ENCODE results near the gene TNFRSF21.
A peak's percentile ranks its signal among the peaks of the same experiment; 100 is the strongest.

TNFRSF21 gene

GRCh38 chr6:47310131-47310480, 401 bp upstream of the TNFRSF21 start:
- no peak overlapping the region for H3K4me3 ChIP-seq (ENCODE audit: control insufficient read depth, low read depth, low read length)
- no peak for DNase-seq (ENCODE audit: low read depth)
- TF ChIP-seq CTCF (IDR thresholded peaks at IDR 0.05; ENCODE audit: control insufficient read depth, insufficient read depth, low read depth, low read length, missing control alignments), result no peak

- DNase-seq (ENCODE audit: low read depth), result no peak
- no peak for TF ChIP-seq CTCF (IDR thresholded peaks at IDR 0.05; ENCODE audit: control insufficient read depth, insufficient read depth, low read depth, low read length, missing control alignments)
- peak overlapping the region; percentile 71 for H3K4me3 ChIP-seq (ENCODE audit: control insufficient read depth, low read depth, low read length)
Observed at GRCh38 chr6:47308552-47309290, 984 bp downstream of the TNFRSF21 start.

- peak overlapping the region; percentile 71 for H3K4me3 ChIP-seq (ENCODE audit: control insufficient read depth, low read depth, low read length)
- no peak for DNase-seq (ENCODE audit: low read depth)
- TF ChIP-seq CTCF (IDR thresholded peaks at IDR 0.05; ENCODE audit: control insufficient read depth, insufficient read depth, low read depth, low read length, missing control alignments), result no peak
Observed at GRCh38 chr6:47308198-47308517, 1.5 kb downstream of the TNFRSF21 start.

GRCh38 chr6:47307362-47308197, 2.1 kb downstream of the TNFRSF21 start:
- TF ChIP-seq CTCF (IDR thresholded peaks at IDR 0.05; ENCODE audit: control insufficient read depth, insufficient read depth, low read depth, low read length, missing control alignments), result no peak
- H3K4me3 ChIP-seq (ENCODE audit: control insufficient read depth, low read depth, low read length), result peak overlapping the region; percentile 71
- DNase-seq (ENCODE audit: low read depth), result no peak

- TF ChIP-seq CTCF (IDR thresholded peaks at IDR 0.05; ENCODE audit: control insufficient read depth, insufficient read depth, low read depth, low read length, missing control alignments), result no peak
- no peak overlapping the region for H3K4me3 ChIP-seq (ENCODE audit: control insufficient read depth, low read depth, low read length)
- no peak for DNase-seq (ENCODE audit: low read depth)
Observed at GRCh38 chr6:47306887-47307286, 2.8 kb downstream of the TNFRSF21 start.

- no peak for DNase-seq (ENCODE audit: low read depth)
- no peak overlapping the region for H3K4me3 ChIP-seq (ENCODE audit: control insufficient read depth, low read depth, low read length)
- TF ChIP-seq CTCF (IDR thresholded peaks at IDR 0.05; ENCODE audit: control insufficient read depth, insufficient read depth, low read depth, low read length, missing control alignments), result no peak
Observed at GRCh38 chr6:47303861-47304260, 5.8 kb downstream of the TNFRSF21 start.

All from AG09309 (cell line).